Measurements from ENCODE around the gene SPDYE6. TPM values are rescaled to one million over a fixed set of nuclear protein-coding genes. Genes with fewer than 3 reads are reported as not detected.

Gene SPDYE6
- polyA plus RNA-seq, 3 donors = 0.12 to 0.29 TPM; not detected in 1

GRCh38 chr7:102300643-102301221 lies 55.5 kb downstream of the SPDYE6 start:
- 90% methylated on average over 59 of the region's 84 CpGs for WGBS (ENCODE audit: insufficient coverage)
- peaks cover 0 to 1% (median 0%) of the 10 kb centered on the region in 3 donors for H3K27me3 Mint-ChIP-seq (ENCODE audit: low read depth in 3 of 3)
- Histone ChIP-seq H3K4me1 (ENCODE audit: control insufficient read depth in 1 of 2, insufficient read depth in 2 of 2, low read length in 2 of 2) (peaks cover 14 to 25% of the 10 kb centered on the region in 2 donors), H3K9me3 (replicated peaks in 1 of 2; ENCODE audit: control insufficient read depth in 1 of 2, insufficient read depth in 1 of 2, low read length in 2 of 2) (no peaks in the 10 kb centered on the region), H3K27me3 (ENCODE audit: control insufficient read depth in 2 of 2, insufficient read depth in 2 of 2, low read length in 2 of 2) (no peaks in the 10 kb centered on the region), H4K20me1 (ENCODE audit: insufficient read depth, low read length) (peaks cover 83% of the 10 kb centered on the region), H3K9ac (ENCODE audit: insufficient read depth, low read length, poor library complexity, severe bottlenecking) (no peak overlapping the region), H3K79me2 (ENCODE audit: insufficient read depth, low read length) (no peaks in the 10 kb centered on the region), H2AFZ (ENCODE audit: insufficient read depth, low read depth, low read length, poor library complexity, severe bottlenecking) (no peak overlapping the region), H3K4me3 (replicated peaks in 1 of 3; ENCODE audit: low read depth in 2 of 3, low read length in 3 of 3) (no peak overlapping the region), H3K27ac (ENCODE audit: low read depth in 1 of 2, low read length in 2 of 2) (no peak overlapping the region), H3K36me3 (replicated peaks in 1 of 2; ENCODE audit: control insufficient read depth in 1 of 2, insufficient read depth in 2 of 2, low read length in 2 of 2) (peaks cover 8 to 23% of the 10 kb centered on the region in 2 donors), H3K4me2 (replicated peaks; ENCODE audit: extremely low read depth, low read length, poor library complexity, severe bottlenecking) (no peak overlapping the region)
- intact Hi-C loops (cut with micrococcal nuclease) = no loop called here
- H3K36me3 Mint-ChIP-seq = peaks cover 20 to 29% of the 10 kb centered on the region in 2 donors
- TF ChIP-seq, protein P1, sequence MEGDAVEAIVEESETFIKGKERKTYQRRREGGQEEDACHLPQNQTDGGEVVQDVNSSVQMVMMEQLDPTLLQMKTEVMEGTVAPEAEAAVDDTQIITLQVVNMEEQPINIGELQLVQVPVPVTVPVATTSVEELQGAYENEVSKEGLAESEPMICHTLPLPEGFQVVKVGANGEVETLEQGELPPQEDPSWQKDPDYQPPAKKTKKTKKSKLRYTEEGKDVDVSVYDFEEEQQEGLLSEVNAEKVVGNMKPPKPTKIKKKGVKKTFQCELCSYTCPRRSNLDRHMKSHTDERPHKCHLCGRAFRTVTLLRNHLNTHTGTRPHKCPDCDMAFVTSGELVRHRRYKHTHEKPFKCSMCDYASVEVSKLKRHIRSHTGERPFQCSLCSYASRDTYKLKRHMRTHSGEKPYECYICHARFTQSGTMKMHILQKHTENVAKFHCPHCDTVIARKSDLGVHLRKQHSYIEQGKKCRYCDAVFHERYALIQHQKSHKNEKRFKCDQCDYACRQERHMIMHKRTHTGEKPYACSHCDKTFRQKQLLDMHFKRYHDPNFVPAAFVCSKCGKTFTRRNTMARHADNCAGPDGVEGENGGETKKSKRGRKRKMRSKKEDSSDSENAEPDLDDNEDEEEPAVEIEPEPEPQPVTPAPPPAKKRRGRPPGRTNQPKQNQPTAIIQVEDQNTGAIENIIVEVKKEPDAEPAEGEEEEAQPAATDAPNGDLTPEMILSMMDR (IDR thresholded peaks at IDR 0.05) = no peak
- H3K27ac Mint-ChIP-seq = no peak overlapping the region
- no peak overlapping the region for H3K4me3 Mint-ChIP-seq
- peaks cover 0 to 1% (median 0%) of the 10 kb centered on the region in 7 donors for H3K9me3 Mint-ChIP-seq
- no peak for DNase-seq
- H3K4me1 Mint-ChIP-seq = peaks cover 25% of the 10 kb centered on the region

DNA sequence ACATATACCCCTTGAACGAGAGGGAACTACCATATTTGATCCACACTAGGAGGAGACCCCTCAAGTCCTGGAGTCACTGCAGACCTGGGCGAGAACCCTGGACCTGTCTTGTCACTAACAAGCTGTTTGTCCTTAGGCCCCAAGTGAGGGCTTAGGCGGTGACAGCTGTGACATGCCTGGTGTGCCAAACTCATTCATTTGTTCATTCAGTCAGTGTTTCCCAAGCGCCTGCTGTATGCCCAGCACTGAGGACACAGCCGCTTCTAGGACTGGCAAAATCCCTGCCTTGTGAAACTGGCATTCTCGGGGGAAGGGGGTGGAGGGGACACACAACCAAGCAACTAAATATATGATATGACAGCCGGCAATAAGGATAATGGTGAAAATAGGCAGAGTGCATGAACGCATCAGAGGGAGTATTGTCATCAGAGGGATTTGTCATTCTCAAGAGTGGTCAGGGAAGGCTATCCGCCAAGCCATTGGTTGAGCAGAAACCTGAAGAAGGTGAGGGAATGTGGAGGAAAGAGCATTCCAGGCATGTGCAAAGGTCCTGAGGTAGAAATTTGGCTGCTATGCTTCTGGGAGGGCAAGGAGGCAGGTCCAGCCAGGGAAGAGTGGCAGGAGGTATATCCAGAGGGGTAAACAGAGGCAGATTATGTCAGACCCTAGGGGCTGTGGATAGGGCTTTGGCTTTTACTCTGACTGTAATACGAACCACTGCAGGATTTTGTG lies 58.6 kb downstream of the SPDYE6 start:
- WGBS (ENCODE audit: insufficient coverage) = 98% methylated on average over 8 of the region's 10 CpGs
- no peak for DNase-seq
- H3K4me1 Mint-ChIP-seq = peaks cover 20% of the 10 kb centered on the region

More for the DNA sequence above, 58.6 kb downstream of the SPDYE6 start:
- H3K27me3 Mint-ChIP-seq (ENCODE audit: low read depth in 3 of 3) = peaks cover 0 to 1% (median 0%) of the 10 kb centered on the region in 3 donors
- peak overlapping the region in 1 of 7 donors; percentile 10 for H3K27ac Mint-ChIP-seq
- H3K27me3 ChIP-seq (ENCODE audit: control insufficient read depth in 2 of 2, insufficient read depth in 2 of 2, low read length in 2 of 2) = no peaks in the 10 kb centered on the region
- no peak overlapping the region for H3K4me3 Mint-ChIP-seq
- H3K9ac ChIP-seq (ENCODE audit: insufficient read depth, low read length, poor library complexity, severe bottlenecking) = no peak overlapping the region
- peaks cover 9 to 11% of the 10 kb centered on the region in 2 donors for H3K4me1 ChIP-seq (ENCODE audit: control insufficient read depth in 1 of 2, insufficient read depth in 2 of 2, low read length in 2 of 2)
- H3K27ac ChIP-seq (ENCODE audit: low read depth in 1 of 2, low read length in 2 of 2) = no peak overlapping the region
- H4K20me1 ChIP-seq (ENCODE audit: insufficient read depth, low read length) = peaks cover 94% of the 10 kb centered on the region
- no peaks in the 10 kb centered on the region for H3K9me3 ChIP-seq (replicated peaks in 1 of 2; ENCODE audit: control insufficient read depth in 1 of 2, insufficient read depth in 1 of 2, low read length in 2 of 2)
- H3K79me2 ChIP-seq (ENCODE audit: insufficient read depth, low read length) = no peaks in the 10 kb centered on the region
- H3K9me3 Mint-ChIP-seq = peaks cover 0 to 1% (median 0%) of the 10 kb centered on the region in 7 donors
- TF ChIP-seq, protein P1 (IDR thresholded peaks at IDR 0.05) = no peak
- intact Hi-C loops (cut with micrococcal nuclease) = no loop called here
- H3K4me2 ChIP-seq (replicated peaks; ENCODE audit: extremely low read depth, low read length, poor library complexity, severe bottlenecking) = no peak overlapping the region
- peaks cover 8 to 23% of the 10 kb centered on the region in 2 donors for H3K36me3 ChIP-seq (replicated peaks in 1 of 2; ENCODE audit: control insufficient read depth in 1 of 2, insufficient read depth in 2 of 2, low read length in 2 of 2)
- H2AFZ ChIP-seq (ENCODE audit: insufficient read depth, low read depth, low read length, poor library complexity, severe bottlenecking) = no peak overlapping the region
- no peak overlapping the region for H3K4me3 ChIP-seq (replicated peaks in 1 of 3; ENCODE audit: low read depth in 2 of 3, low read length in 3 of 3)
- H3K36me3 Mint-ChIP-seq = peaks cover 22 to 26% of the 10 kb centered on the region in 2 donors
